Measurements from ENCODE around the gene CAPN11.

CAPN11 gene

GRCh38 chr6:44147256-44147655, 11.4 kb upstream of the CAPN11 start:
- TF ChIP-seq, protein P1, sequence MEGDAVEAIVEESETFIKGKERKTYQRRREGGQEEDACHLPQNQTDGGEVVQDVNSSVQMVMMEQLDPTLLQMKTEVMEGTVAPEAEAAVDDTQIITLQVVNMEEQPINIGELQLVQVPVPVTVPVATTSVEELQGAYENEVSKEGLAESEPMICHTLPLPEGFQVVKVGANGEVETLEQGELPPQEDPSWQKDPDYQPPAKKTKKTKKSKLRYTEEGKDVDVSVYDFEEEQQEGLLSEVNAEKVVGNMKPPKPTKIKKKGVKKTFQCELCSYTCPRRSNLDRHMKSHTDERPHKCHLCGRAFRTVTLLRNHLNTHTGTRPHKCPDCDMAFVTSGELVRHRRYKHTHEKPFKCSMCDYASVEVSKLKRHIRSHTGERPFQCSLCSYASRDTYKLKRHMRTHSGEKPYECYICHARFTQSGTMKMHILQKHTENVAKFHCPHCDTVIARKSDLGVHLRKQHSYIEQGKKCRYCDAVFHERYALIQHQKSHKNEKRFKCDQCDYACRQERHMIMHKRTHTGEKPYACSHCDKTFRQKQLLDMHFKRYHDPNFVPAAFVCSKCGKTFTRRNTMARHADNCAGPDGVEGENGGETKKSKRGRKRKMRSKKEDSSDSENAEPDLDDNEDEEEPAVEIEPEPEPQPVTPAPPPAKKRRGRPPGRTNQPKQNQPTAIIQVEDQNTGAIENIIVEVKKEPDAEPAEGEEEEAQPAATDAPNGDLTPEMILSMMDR (IDR thresholded peaks at IDR 0.05; ENCODE audit: low read depth, low read length), result no peak
- DNase-seq (ENCODE audit: low read depth, low spot score), result no peak
- H3K4me3 ChIP-seq (ENCODE audit: low read depth, low read length), result no peak overlapping the region
- in situ Hi-C loops (cut with HindIII; ENCODE audit: low sequenced_read_pairs), result no loop called here

DNA sequence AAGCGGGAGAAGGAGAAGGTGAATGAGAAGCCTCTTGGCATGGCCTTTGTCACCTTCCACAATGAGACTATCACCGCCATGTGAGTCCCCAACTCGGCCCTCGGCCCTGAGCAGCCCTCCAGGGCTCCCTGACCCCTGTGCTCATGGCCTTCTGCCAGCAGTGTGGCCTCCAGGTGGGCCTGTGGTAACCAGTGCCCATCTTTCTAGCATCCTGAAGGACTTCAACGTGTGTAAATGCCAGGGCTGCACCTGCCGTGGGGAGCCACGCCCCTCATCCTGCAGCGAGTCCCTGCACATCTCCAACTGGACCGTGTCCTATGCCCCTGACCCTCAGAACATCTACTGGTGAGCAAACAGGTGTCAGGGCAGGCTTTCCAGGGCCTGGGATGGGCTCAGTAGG, 10.3 kb upstream of the CAPN11 start:
- in situ Hi-C loops (cut with HindIII; ENCODE audit: low sequenced_read_pairs), result no loop called here
- TF ChIP-seq, protein P1 (IDR thresholded peaks at IDR 0.05; ENCODE audit: low read depth, low read length), result no peak
- no peak overlapping the region for H3K4me3 ChIP-seq (ENCODE audit: low read depth, low read length)
- no peak for DNase-seq (ENCODE audit: low read depth, low spot score)

- DNase-seq (ENCODE audit: low read depth, low spot score), result no peak
- in situ Hi-C loops (cut with HindIII; ENCODE audit: low sequenced_read_pairs), result no loop called here
- TF ChIP-seq, protein P1 (IDR thresholded peaks at IDR 0.05; ENCODE audit: low read depth, low read length), result no peak
- H3K4me3 ChIP-seq (ENCODE audit: low read depth, low read length), result no peak overlapping the region
Observed at GRCh38 chr6:44149369-44150012, 9.1 kb upstream of the CAPN11 start.

- H3K4me3 ChIP-seq (ENCODE audit: low read depth, low read length), result no peak overlapping the region
- in situ Hi-C loops (cut with HindIII; ENCODE audit: low sequenced_read_pairs), result no loop called here
- no peak for DNase-seq (ENCODE audit: low read depth, low spot score)
- TF ChIP-seq, protein P1 (IDR thresholded peaks at IDR 0.05; ENCODE audit: low read depth, low read length), result no peak
Observed at GRCh38 chr6:44150317-44150917, 8.2 kb upstream of the CAPN11 start.

GRCh38 chr6:44151348-44152108, 7.1 kb upstream of the CAPN11 start:
- peak; percentile 47 for DNase-seq (ENCODE audit: low read depth, low spot score)
- TF ChIP-seq, protein P1 (IDR thresholded peaks at IDR 0.05; ENCODE audit: low read depth, low read length), result peak; percentile 92
- no peak overlapping the region for H3K4me3 ChIP-seq (ENCODE audit: low read depth, low read length)
- in situ Hi-C loops (cut with HindIII; ENCODE audit: low sequenced_read_pairs), result no loop called here

- in situ Hi-C loops (cut with HindIII; ENCODE audit: low sequenced_read_pairs), result no loop called here
- TF ChIP-seq, protein P1 (IDR thresholded peaks at IDR 0.05; ENCODE audit: low read depth, low read length), result no peak
- no peak overlapping the region for H3K4me3 ChIP-seq (ENCODE audit: low read depth, low read length)
- DNase-seq (ENCODE audit: low read depth, low spot score), result no peak
Observed at GRCh38 chr6:44152109-44152461, 6.5 kb upstream of the CAPN11 start.

Data from astrocyte of the spinal cord (primary cell).